Endothelial cell of umbilical vein (primary cell): ENCODE results near the gene CACNA2D3.

ENCODE experiments used
- CTCF ChIP-seq, 2 donors: IDR thresholded peaks; 1 replicate in 1 of 2; 2 replicates in 1 of 2; pipeline ENCODE4 v1.5.1; 2011; ENCODE audit warnings: low read length in 2 of 2, mild to moderate bottlenecking in 2 of 2, moderate library complexity in 2 of 2, control low read depth in 1 of 2, inconsistent platforms in 1 of 2, low read depth in 1 of 2; ENCODE audit not compliant: insufficient read depth in 1 of 2; ENCODE audit errors: extremely low read depth in 1 of 2
- EZH2 ChIP-seq: IDR thresholded peaks from 2 replicates; pipeline ENCODE4 v1.6.1; 2012; ENCODE audit warnings: borderline replicate concordance, low read depth, mild to moderate bottlenecking, moderate library complexity, low read length, inconsistent platforms; ENCODE audit not compliant: severe bottlenecking
- POLR2AphosphoS5 ChIP-seq: IDR thresholded peaks from 2 replicates; pipeline ENCODE4 v1.6.1; 2012; ENCODE audit warnings: low read depth, mild to moderate bottlenecking, control low read depth, low read length, moderate library complexity; ENCODE audit not compliant: insufficient read depth

- no peak for TF ChIP-seq CTCF (IDR thresholded peaks at IDR 0.05; ENCODE audit: extremely low read depth in 1 of 2, insufficient read depth in 1 of 2, low read depth in 1 of 2, low read length in 2 of 2)
- no peak for TF ChIP-seq POLR2AphosphoS5
- TF ChIP-seq EZH2: no peak
Observed at GRCh38 chr3:54746722-54747121, 624.4 kb downstream of the CACNA2D3 start.
